Measurements from ENCODE around the gene SLC49A4.

GRCh38 chr3:122787872-122788271 lies 7.0 kb upstream of the SLC49A4 start:
- no peak for TF ChIP-seq L3MBTL2 (conservative IDR thresholded peaks at IDR 0.05)
- no peak for TF ChIP-seq FOXM1 (IDR thresholded peaks at IDR 0.05; ENCODE audit: borderline replicate concordance)
- no peak for TF ChIP-seq NFRKB (IDR thresholded peaks at IDR 0.05)
- TF ChIP-seq TARDBP (IDR thresholded peaks at IDR 0.05): no peak
- no peak for TF ChIP-seq FOXA1 (IDR thresholded peaks at IDR 0.05)
- TF ChIP-seq SUZ12 (IDR thresholded peaks at IDR 0.05): no peak
- no peak for TF ChIP-seq CTBP1 (IDR thresholded peaks at IDR 0.05; ENCODE audit: borderline replicate concordance)
- TF ChIP-seq SP1 (IDR thresholded peaks at IDR 0.05): no peak
- TF ChIP-seq ARNT (IDR thresholded peaks at IDR 0.05): no peak
- TF ChIP-seq FOXK2 (IDR thresholded peaks at IDR 0.05): no peak
- TF ChIP-seq ELF4 (IDR thresholded peaks at IDR 0.05): no peak
- no peak for TF ChIP-seq BHLHE40 (IDR thresholded peaks at IDR 0.05; ENCODE audit: borderline replicate concordance)

Data from HEK293T (cell line).